CD4-positive, alpha-beta T cell (primary cell): ENCODE results near the gene KATNIP. TPM values are rescaled to one million over a fixed set of nuclear protein-coding genes. Genes with fewer than 3 reads are reported as not detected.

ENCODE experiments used
- ATAC-seq: fragments of 200-7000 bp; cut with Tn5 transposase; one replicate; pipeline ENCODE4 v1.10.0; 2022; ENCODE audit warnings: mild to moderate bottlenecking; ENCODE audit not compliant: poor library complexity
- CTCF ChIA-PET: fragments of 350-600 bp; sonication (Branson Sonifier 250); formaldehyde crosslinking; loops from one replicate; lab custom pipeline; 2021; ENCODE audit warnings: antibody characterized with exemption, inconsistent platforms; lab: Charles Lee
- POLR2A ChIA-PET: fragments of 350-600 bp; sonication (Branson Sonifier 250); formaldehyde crosslinking; loops from one replicate; lab custom pipeline; 2021; ENCODE audit warnings: antibody characterized with exemption, inconsistent platforms; lab: Charles Lee
- DNase-seq, 14 experiments: peaks; one replicate each; pipeline ENCODE4 v3.0.0-alpha.2; 2013 to 2020; ENCODE audit warnings: mixed read lengths in 2 of 14
- H3K27ac ChIP-seq, 2 donors: one replicate each; pipeline versions ENCODE4 v1.5.1 to v1.7.0; 2013; ENCODE audit warnings: low read length in 2 of 2, low read depth in 1 of 2, mild to moderate bottlenecking in 1 of 2
- H3K27me3 ChIP-seq, 2 experiments: 1 replicate in 1 of 2; 2 replicates in 1 of 2; pipeline versions ENCODE4 v1.6.1 to v1.7.0; 2013; ENCODE audit warnings: low read length in 2 of 2, control low read depth in 1 of 2, mild to moderate bottlenecking in 1 of 2, moderate library complexity in 1 of 2; ENCODE audit not compliant: insufficient read depth in 2 of 2, control insufficient read depth in 1 of 2
- H3K36me3 ChIP-seq: one replicate; pipeline ENCODE4 v1.6.1; 2013; ENCODE audit warnings: low read length, control low read depth; ENCODE audit not compliant: insufficient read depth
- H3K4me1 ChIP-seq: one replicate; pipeline ENCODE4 v1.6.1; 2013; ENCODE audit warnings: low read length, control low read depth; ENCODE audit not compliant: insufficient read depth
- H3K4me3 ChIP-seq: one replicate; pipeline ENCODE4 v1.5.1; 2013; ENCODE audit warnings: mild to moderate bottlenecking, low read length, moderate library complexity
- H3K9me3 ChIP-seq, 2 experiments: 1 replicate in 1 of 2; 2 replicates in 1 of 2; pipeline versions ENCODE4 v1.6.1 to v1.7.0; 2013; ENCODE audit warnings: low read length in 2 of 2, mild to moderate bottlenecking in 2 of 2, control low read depth in 1 of 2, moderate library complexity in 1 of 2; ENCODE audit not compliant: control insufficient read depth in 1 of 2, insufficient read depth in 1 of 2
- H3K27ac Mint-ChIP-seq: one replicate; pipeline ENCODE4 v1.8.0; 2020; ENCODE audit warnings: mixed read lengths
- H3K27me3 Mint-ChIP-seq: one replicate; pipeline ENCODE4 v1.8.0; 2021; ENCODE audit warnings: mixed read lengths
- H3K36me3 Mint-ChIP-seq: one replicate; pipeline ENCODE4 v1.8.0; 2021; ENCODE audit warnings: low read depth, mixed read lengths
- H3K4me1 Mint-ChIP-seq: one replicate; pipeline ENCODE4 v1.8.0; 2021; ENCODE audit warnings: low read depth, mixed read lengths
- H3K4me3 Mint-ChIP-seq: one replicate; pipeline ENCODE4 v1.8.0; 2020; ENCODE audit warnings: mild to moderate bottlenecking, mixed read lengths
- H3K9me3 Mint-ChIP-seq: one replicate; pipeline ENCODE4 v1.8.0; 2020; ENCODE audit warnings: mixed read lengths
- intact Hi-C, 2 experiments: fragments of 100-400 bp; cut with DNase I in 1 of 2; cut with micrococcal nuclease in 1 of 2; formaldehyde crosslinking; loops; one replicate each; pipeline versions ENCODE4 v1.15.1 to v1.9.0; 2023 to 2025; cut with DNase I, micrococcal nuclease
- total RNA-seq, 174 experiments: library from RNA in 2 of 174; stranded (reverse) in 2 of 174; gene quantifications; one replicate each; pipeline ENCODE4 v1.2.3 and lab custom pipeline; 2021 to 2026
- TF ChIP-seq, protein P1 (sequence below): fragments of 200-600 bp; IDR thresholded peaks from one replicate; pipeline ENCODE4 v1.8.0; 2022; ENCODE audit warnings: antibody characterized with exemption, mild to moderate bottlenecking

Gene KATNIP
- total RNA-seq, 2 experiments from 2014 or later = 18.5 to 20.9 TPM

DNA sequence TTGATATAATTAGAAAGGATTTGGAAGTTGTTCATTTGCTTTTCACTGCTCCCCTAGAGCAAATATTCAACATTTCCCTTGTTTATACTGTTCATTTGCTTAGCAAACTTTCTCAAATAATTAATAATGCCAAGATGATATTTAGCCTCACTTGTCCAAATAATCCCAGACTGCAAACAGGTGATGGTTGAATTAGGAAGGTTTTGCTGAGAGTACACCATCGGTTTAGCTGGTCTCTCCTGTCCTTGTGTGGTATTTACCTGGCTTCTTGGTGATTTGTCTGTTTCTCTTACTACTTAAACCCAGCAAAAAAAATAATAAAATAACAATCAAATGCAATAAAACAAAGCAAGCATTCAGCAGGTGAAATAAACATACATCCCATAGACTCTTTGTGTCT is 6.5 kb downstream of the KATNIP start:
- H3K9me3 Mint-ChIP-seq = no peaks in the 10 kb centered on the region
- CTCF ChIA-PET = no interaction called here

GRCh38 chr16:27558434-27558833 is 8.5 kb downstream of the KATNIP start:
- H3K36me3 Mint-ChIP-seq = no peaks in the 10 kb centered on the region

More for the DNA sequence above, 6.5 kb downstream of the KATNIP start:
- no peaks in the 10 kb centered on the region for H3K36me3 Mint-ChIP-seq
- H3K27me3 Mint-ChIP-seq = no peaks in the 10 kb centered on the region
- Histone ChIP-seq H3K4me1 (no peaks in the 10 kb centered on the region), H3K4me3 (no peak overlapping the region), H3K36me3 (no peaks in the 10 kb centered on the region), H3K9me3 (no peaks in the 10 kb centered on the region), H3K27me3 (no peaks in the 10 kb centered on the region), H3K27ac (no peak overlapping the region)
- H3K4me1 Mint-ChIP-seq = no peaks in the 10 kb centered on the region
- TF ChIP-seq, protein P1, sequence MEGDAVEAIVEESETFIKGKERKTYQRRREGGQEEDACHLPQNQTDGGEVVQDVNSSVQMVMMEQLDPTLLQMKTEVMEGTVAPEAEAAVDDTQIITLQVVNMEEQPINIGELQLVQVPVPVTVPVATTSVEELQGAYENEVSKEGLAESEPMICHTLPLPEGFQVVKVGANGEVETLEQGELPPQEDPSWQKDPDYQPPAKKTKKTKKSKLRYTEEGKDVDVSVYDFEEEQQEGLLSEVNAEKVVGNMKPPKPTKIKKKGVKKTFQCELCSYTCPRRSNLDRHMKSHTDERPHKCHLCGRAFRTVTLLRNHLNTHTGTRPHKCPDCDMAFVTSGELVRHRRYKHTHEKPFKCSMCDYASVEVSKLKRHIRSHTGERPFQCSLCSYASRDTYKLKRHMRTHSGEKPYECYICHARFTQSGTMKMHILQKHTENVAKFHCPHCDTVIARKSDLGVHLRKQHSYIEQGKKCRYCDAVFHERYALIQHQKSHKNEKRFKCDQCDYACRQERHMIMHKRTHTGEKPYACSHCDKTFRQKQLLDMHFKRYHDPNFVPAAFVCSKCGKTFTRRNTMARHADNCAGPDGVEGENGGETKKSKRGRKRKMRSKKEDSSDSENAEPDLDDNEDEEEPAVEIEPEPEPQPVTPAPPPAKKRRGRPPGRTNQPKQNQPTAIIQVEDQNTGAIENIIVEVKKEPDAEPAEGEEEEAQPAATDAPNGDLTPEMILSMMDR = no peak
- POLR2A ChIA-PET = no interaction called here
- H3K27ac Mint-ChIP-seq = no peak overlapping the region
- intact Hi-C loops = no loop called here
- no peak overlapping the region for H3K4me3 Mint-ChIP-seq
- no peak for DNase-seq
- ATAC-seq = no peak

DNA sequence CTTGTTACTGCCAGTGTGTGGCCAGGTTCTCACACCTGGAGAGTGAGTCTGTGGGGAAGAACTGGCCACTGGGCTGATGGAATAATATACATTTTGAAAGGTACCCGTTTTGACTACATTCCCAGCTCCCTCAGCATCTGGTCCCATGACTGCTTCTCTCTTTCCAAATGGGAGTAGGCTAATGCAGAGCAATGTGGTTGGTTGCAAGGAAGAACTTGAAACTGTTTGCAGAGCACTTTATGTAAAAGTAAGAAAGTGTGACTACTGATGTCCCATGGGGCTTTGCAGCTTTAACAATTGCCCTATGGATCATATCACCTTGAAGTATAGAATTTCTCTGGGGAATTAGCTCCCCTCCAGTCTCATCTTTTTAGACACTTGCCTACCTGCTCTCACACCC is 9.0 kb downstream of the KATNIP start:
- no peak overlapping the region for H3K27ac Mint-ChIP-seq
- Histone ChIP-seq H3K27me3 (no peaks in the 10 kb centered on the region), H3K4me1 (no peaks in the 10 kb centered on the region), H3K27ac (no peak overlapping the region), H3K9me3 (no peaks in the 10 kb centered on the region), H3K4me3 (no peak overlapping the region), H3K36me3 (no peaks in the 10 kb centered on the region)
- H3K27me3 Mint-ChIP-seq = no peaks in the 10 kb centered on the region
- no peaks in the 10 kb centered on the region for H3K36me3 Mint-ChIP-seq
- no peaks in the 10 kb centered on the region for H3K9me3 Mint-ChIP-seq
- TF ChIP-seq, protein P1 = no peak
- DNase-seq = no peak
- no peaks in the 10 kb centered on the region for H3K4me1 Mint-ChIP-seq
- CTCF ChIA-PET = no interaction called here
- POLR2A ChIA-PET = no interaction called here
- intact Hi-C loops = no loop called here
- H3K4me3 Mint-ChIP-seq = no peak overlapping the region
- no peak for ATAC-seq

More at GRCh38 chr16:27558434-27558833, 8.5 kb downstream of the KATNIP start:
- ChIA-PET POLR2A (no interaction called here), CTCF (no interaction called here)
- Histone ChIP-seq H3K4me3 (no peak overlapping the region), H3K4me1 (no peaks in the 10 kb centered on the region), H3K9me3 (no peaks in the 10 kb centered on the region), H3K27ac (no peak overlapping the region), H3K36me3 (no peaks in the 10 kb centered on the region), H3K27me3 (no peaks in the 10 kb centered on the region)
- TF ChIP-seq, protein P1 = no peak
- intact Hi-C loops = no loop called here
- no peak for DNase-seq
- Mint-ChIP-seq H3K27ac (no peak overlapping the region), H3K4me3 (no peak overlapping the region), H3K9me3 (no peaks in the 10 kb centered on the region), H3K27me3 (no peaks in the 10 kb centered on the region), H3K4me1 (no peaks in the 10 kb centered on the region)
- ATAC-seq = no peak
